ENCODE results near the gene GPR17. TPM values are rescaled to one million over a fixed set of nuclear protein-coding genes. Genes with fewer than 3 reads are reported as not detected.

GPR17 gene
- total RNA-seq, 1 experiment from 2014 or later = 1.0 TPM

- Histone ChIP-seq H3K27ac (ENCODE audit: low read length) (no peak overlapping the region), H4K20me1 (ENCODE audit: low read length) (no peaks in the 10 kb centered on the region), H2AFZ (ENCODE audit: low read length) (no peak overlapping the region), H3K9me3 (ENCODE audit: low read length) (no peaks in the 10 kb centered on the region), H3K9me2 (replicated peaks; ENCODE audit: low read length) (no peaks in the 10 kb centered on the region), H3K36me3 (ENCODE audit: low read depth, low read length) (no peaks in the 10 kb centered on the region), H3K4me2 (ENCODE audit: low read length) (no peak overlapping the region), H3K79me2 (ENCODE audit: low read length) (no peaks in the 10 kb centered on the region), H3K27me3 (ENCODE audit: low read length) (no peaks in the 10 kb centered on the region), H3K4me1 (ENCODE audit: insufficient read depth, low read length) (peaks cover 5% of the 10 kb centered on the region; the same call in 1 of the 2 replicates), H3K4me3 (ENCODE audit: low read length) (no peak overlapping the region), H3K9ac (ENCODE audit: low read length) (no peak overlapping the region), H3F3A (ENCODE audit: low read length, unreplicated experiment) (no peaks in the 10 kb centered on the region)
- ATAC-seq (no peak), DNase-seq (no peak)
- intact Hi-C loops (cut with micrococcal nuclease) = no loop called here
- CTCF ChIA-PET = interaction anchor here (2.2 kb wide), 1 partner anchor 86 kb away, joined by 19 read pairs; no protein-coding TSS in a partner anchor
- BruUV-seq (replicated peaks) = no TSS peak
- TF ChIP-seq EZH2phosphoT487 (IDR thresholded peaks at IDR 0.05; ENCODE audit: borderline replicate concordance, low read length) (no peak), EZH2 (IDR thresholded peaks at IDR 0.05; ENCODE audit: low read length, unreplicated experiment) (no peak), CTCF (conservative IDR thresholded peaks at IDR 0.05; ENCODE audit: low read depth, low read length) (no peak)
- POLR2A ChIA-PET (ENCODE audit: unreplicated experiment) = no interaction called here
These were observed 31.0 kb downstream of the GPR17 start for GRCh38 chr2:127676906-127677305.

- peaks cover 5% of the 10 kb centered on the region; the same call in 1 of the 2 replicates for H3K4me1 ChIP-seq (ENCODE audit: insufficient read depth, low read length)
- POLR2A ChIA-PET (ENCODE audit: unreplicated experiment) = no interaction called here
- intact Hi-C loops (cut with micrococcal nuclease) = no loop called here
- CTCF ChIA-PET = no interaction called here
- H3K27ac ChIP-seq (ENCODE audit: low read length) = no peak overlapping the region
- H4K20me1 ChIP-seq (ENCODE audit: low read length) = no peaks in the 10 kb centered on the region
- H3K9me3 ChIP-seq (ENCODE audit: low read length) = no peaks in the 10 kb centered on the region
- H3K79me2 ChIP-seq (ENCODE audit: low read length) = no peaks in the 10 kb centered on the region
- TF ChIP-seq EZH2phosphoT487 (IDR thresholded peaks at IDR 0.05; ENCODE audit: borderline replicate concordance, low read length) (no peak), EZH2 (IDR thresholded peaks at IDR 0.05; ENCODE audit: low read length, unreplicated experiment) (no peak), CTCF (conservative IDR thresholded peaks at IDR 0.05; ENCODE audit: low read depth, low read length) (no peak)
- H3K4me2 ChIP-seq (ENCODE audit: low read length) = no peak overlapping the region
- no peaks in the 10 kb centered on the region for H3K9me2 ChIP-seq (replicated peaks; ENCODE audit: low read length)
- no peak for ATAC-seq
- H3K4me3 ChIP-seq (ENCODE audit: low read length) = no peak overlapping the region
- H3K9ac ChIP-seq (ENCODE audit: low read length) = no peak overlapping the region
- no peak overlapping the region for H2AFZ ChIP-seq (ENCODE audit: low read length)
- H3K27me3 ChIP-seq (ENCODE audit: low read length) = no peaks in the 10 kb centered on the region
- no peaks in the 10 kb centered on the region for H3K36me3 ChIP-seq (ENCODE audit: low read depth, low read length)
- DNase-seq = no peak
- no TSS peak for BruUV-seq (replicated peaks)
- no peaks in the 10 kb centered on the region for H3F3A ChIP-seq (ENCODE audit: low read length, unreplicated experiment)
These were observed 32.6 kb downstream of the GPR17 start for GRCh38 chr2:127678531-127678930.

- no peaks in the 10 kb centered on the region for H3K9me3 ChIP-seq (ENCODE audit: low read length)
- CTCF ChIA-PET = no interaction called here
- no peaks in the 10 kb centered on the region for H3K36me3 ChIP-seq (ENCODE audit: low read depth, low read length)
- no peaks in the 10 kb centered on the region for H3K79me2 ChIP-seq (ENCODE audit: low read length)
- TF ChIP-seq CTCF (conservative IDR thresholded peaks at IDR 0.05; ENCODE audit: low read depth, low read length) (no peak), EZH2phosphoT487 (IDR thresholded peaks at IDR 0.05; ENCODE audit: borderline replicate concordance, low read length) (no peak), EZH2 (IDR thresholded peaks at IDR 0.05; ENCODE audit: low read length, unreplicated experiment) (no peak)
- H3K4me2 ChIP-seq (ENCODE audit: low read length) = no peak overlapping the region
- no peak overlapping the region for H3K27ac ChIP-seq (ENCODE audit: low read length)
- DNase-seq (no peak), ATAC-seq (no peak)
- no peaks in the 10 kb centered on the region for H3F3A ChIP-seq (ENCODE audit: low read length, unreplicated experiment)
- intact Hi-C loops (cut with micrococcal nuclease) = no loop called here
- peaks cover 5% of the 10 kb centered on the region; the same call in 1 of the 2 replicates for H3K4me1 ChIP-seq (ENCODE audit: insufficient read depth, low read length)
- no peak overlapping the region for H3K9ac ChIP-seq (ENCODE audit: low read length)
- H3K27me3 ChIP-seq (ENCODE audit: low read length) = no peaks in the 10 kb centered on the region
- H2AFZ ChIP-seq (ENCODE audit: low read length) = no peak overlapping the region
- no peaks in the 10 kb centered on the region for H4K20me1 ChIP-seq (ENCODE audit: low read length)
- POLR2A ChIA-PET (ENCODE audit: unreplicated experiment) = no interaction called here
- no TSS peak for BruUV-seq (replicated peaks)
- no peaks in the 10 kb centered on the region for H3K9me2 ChIP-seq (replicated peaks; ENCODE audit: low read length)
- H3K4me3 ChIP-seq (ENCODE audit: low read length) = no peak overlapping the region
These were observed 33.0 kb downstream of the GPR17 start for GRCh38 chr2:127678991-127679390.

All from PC-3 (cell line).